Heart left ventricle (tissue), 13 donors: Measurements from ENCODE around the gene RGS6.

Experiments used
- POLR2A ChIP-seq, 2 donors: fragments of 450-650 bp; IDR thresholded peaks; one replicate each; pipeline ENCODE4 v1.6.1; 2017; ENCODE audit warnings: antibody characterized with exemption in 2 of 2, mild to moderate bottlenecking in 2 of 2, moderate library complexity in 2 of 2
- TF ChIP-seq, protein P1 (sequence below), 12 donors: fragments of 200-600 bp; sonication (generic) in 4 of 12; IDR thresholded peaks; one replicate each; pipeline versions ENCODE4 v1.5.0 to v1.8.0; 2018 to 2022; ENCODE audit warnings: antibody characterized with exemption in 12 of 12, mild to moderate bottlenecking in 5 of 12
- donor health status: ischemic (EF 13 %, LVEDD 7.1; RV severe dilation, severe dysfunction).
- donor health status: DM: no; HTN: yes; CAD: no.
- donor health status: DM: no; HTN: no; CAD: no.
- donor health status: ischemic (EF 25% LVEDD 6.9; RV normal size, moderate dysfunction).
- donor health status: ischemic (EF 25% LVEDD 5.7; RV mildly dilated, moderate dysfunction).
- donor health status: ischemic (EF 35%, LVEDD 5.7; RV mildly dilated, moderate dysfunction).
- donor health status: nonischemic (EF 11% LVEDD 7.7; RV severe dilation, severe dysfunction).
- donor health status: DM: yes; HTN: yes; CAD: no.
- donor health status: PGD.
- donor health status: ischemic (EF 29% LVEDD 5.4; RV normal size, mild dysfunction).
- donor health status: nonischemic (EF 23%, LVEDD 6.1; RV moderate dilation, normal function).

GRCh38 chr14:72026536-72026935, 94.3 kb downstream of the RGS6 start:
- no peak for TF ChIP-seq POLR2A (IDR thresholded peaks at IDR 0.05)
- TF ChIP-seq, protein P1, sequence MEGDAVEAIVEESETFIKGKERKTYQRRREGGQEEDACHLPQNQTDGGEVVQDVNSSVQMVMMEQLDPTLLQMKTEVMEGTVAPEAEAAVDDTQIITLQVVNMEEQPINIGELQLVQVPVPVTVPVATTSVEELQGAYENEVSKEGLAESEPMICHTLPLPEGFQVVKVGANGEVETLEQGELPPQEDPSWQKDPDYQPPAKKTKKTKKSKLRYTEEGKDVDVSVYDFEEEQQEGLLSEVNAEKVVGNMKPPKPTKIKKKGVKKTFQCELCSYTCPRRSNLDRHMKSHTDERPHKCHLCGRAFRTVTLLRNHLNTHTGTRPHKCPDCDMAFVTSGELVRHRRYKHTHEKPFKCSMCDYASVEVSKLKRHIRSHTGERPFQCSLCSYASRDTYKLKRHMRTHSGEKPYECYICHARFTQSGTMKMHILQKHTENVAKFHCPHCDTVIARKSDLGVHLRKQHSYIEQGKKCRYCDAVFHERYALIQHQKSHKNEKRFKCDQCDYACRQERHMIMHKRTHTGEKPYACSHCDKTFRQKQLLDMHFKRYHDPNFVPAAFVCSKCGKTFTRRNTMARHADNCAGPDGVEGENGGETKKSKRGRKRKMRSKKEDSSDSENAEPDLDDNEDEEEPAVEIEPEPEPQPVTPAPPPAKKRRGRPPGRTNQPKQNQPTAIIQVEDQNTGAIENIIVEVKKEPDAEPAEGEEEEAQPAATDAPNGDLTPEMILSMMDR (IDR thresholded peaks at IDR 0.05), result no peak
